ENCODE results near the gene CFAP57. TPM values are rescaled to one million over a fixed set of nuclear protein-coding genes. Genes with fewer than 3 reads are reported as not detected.

CFAP57 gene
- total RNA-seq, 4 donors from 2014 or later, result not detected

- Histone ChIP-seq H3K9me3 (no peaks in the 10 kb centered on the region), H3K4me3 (no peak overlapping the region), H3K27me3 (no peaks in the 10 kb centered on the region), H3K36me3 (no peaks in the 10 kb centered on the region), H3K27ac (peak overlapping the region in 2 of 4 donors; percentile 44 to 66), H3K4me1 (peaks cover 0 to 10% (median 4%) of the 10 kb centered on the region in 4 donors)
- TF ChIP-seq POLR2A (IDR thresholded peaks at IDR 0.05) (no peak), CTCF (IDR thresholded peaks at IDR 0.05) (no peak)
- no peak for DNase-seq
Observed at GRCh38 chr1:43239484-43239883, 67.4 kb downstream of the CFAP57 start.

- H3K36me3 ChIP-seq, result no peaks in the 10 kb centered on the region
- TF ChIP-seq CTCF (IDR thresholded peaks at IDR 0.05) (no peak), POLR2A (IDR thresholded peaks at IDR 0.05) (no peak)
- H3K4me1 ChIP-seq, result peaks cover 0 to 10% (median 4%) of the 10 kb centered on the region in 4 donors
- H3K27ac ChIP-seq, result no peak overlapping the region
- H3K27me3 ChIP-seq, result no peaks in the 10 kb centered on the region
- DNase-seq, result no peak
- no peak overlapping the region for H3K4me3 ChIP-seq
- no peaks in the 10 kb centered on the region for H3K9me3 ChIP-seq
Observed at GRCh38 chr1:43241413-43241836, 69.3 kb downstream of the CFAP57 start.

- Histone ChIP-seq H3K36me3 (no peaks in the 10 kb centered on the region), H3K4me3 (no peak overlapping the region), H3K9me3 (no peaks in the 10 kb centered on the region), H3K27ac (no peak overlapping the region), H3K27me3 (no peaks in the 10 kb centered on the region), H3K4me1 (peaks cover 0 to 9% (median 3%) of the 10 kb centered on the region in 4 donors)
- no peak for TF ChIP-seq POLR2A (IDR thresholded peaks at IDR 0.05)
- TF ChIP-seq CTCF (IDR thresholded peaks at IDR 0.05), result no peak
- no peak for DNase-seq
Observed at GRCh38 chr1:43243299-43243698, 71.2 kb downstream of the CFAP57 start.

- no peaks in the 10 kb centered on the region for H3K4me1 ChIP-seq
- no peak for TF ChIP-seq CTCF (IDR thresholded peaks at IDR 0.05)
- TF ChIP-seq POLR2A (IDR thresholded peaks at IDR 0.05), result no peak
- no peaks in the 10 kb centered on the region for H3K36me3 ChIP-seq
- no peak overlapping the region for H3K27ac ChIP-seq
- no peaks in the 10 kb centered on the region for H3K9me3 ChIP-seq
- H3K27me3 ChIP-seq, result no peaks in the 10 kb centered on the region
- DNase-seq, result no peak
- no peak overlapping the region for H3K4me3 ChIP-seq
Observed at GRCh38 chr1:43246466-43247213, 74.5 kb downstream of the CFAP57 start.

- no peak for TF ChIP-seq POLR2A (IDR thresholded peaks at IDR 0.05)
- TF ChIP-seq CTCF (IDR thresholded peaks at IDR 0.05), result no peak
- peak in 1 of 3 donors; percentile 22 for DNase-seq
- no peaks in the 10 kb centered on the region for H3K36me3 ChIP-seq
- H3K4me3 ChIP-seq, result no peak overlapping the region
- no peaks in the 10 kb centered on the region for H3K4me1 ChIP-seq
- H3K27ac ChIP-seq, result no peak overlapping the region
- no peaks in the 10 kb centered on the region for H3K27me3 ChIP-seq
- H3K9me3 ChIP-seq, result no peaks in the 10 kb centered on the region
Observed at GRCh38 chr1:43247256-43247921, 75.3 kb downstream of the CFAP57 start.

All from Peyer's patch (tissue), 4 donors.